ENCODE data around the gene IGSF11. TPM values are rescaled to one million over a fixed set of nuclear protein-coding genes. Genes with fewer than 3 reads are reported as not detected.

Gene IGSF11
- total and polyA plus RNA-seq, 2 of the 4 experiments (the other 2 are of a cell fraction) = 0.18 TPM; not detected in 1

GRCh38 chr3:119013951-119014350, 20.7 kb downstream of the IGSF11 start:
- DNase-seq (no peak), ATAC-seq (ENCODE audit: low read depth) (no peak)
- in situ Hi-C loops (cut with MboI; ENCODE audit: low sequenced_read_pairs) (no loop called here), dilution Hi-C loops (cut with HindIII; ENCODE audit: low sequenced_read_pairs, unreplicated experiment) (no loop called here), intact Hi-C loops (cut with micrococcal nuclease) (no loop called here)
- H3K4me2 ChIP-seq (ENCODE audit: low read depth, low read length) = no peak overlapping the region
- H3K4me3 ChIP-seq (ENCODE audit: insufficient read depth, low read depth, low read length) = no peak overlapping the region
- H3K18ac ChIP-seq (ENCODE audit: low read depth, low read length) = no peak overlapping the region
- H4K20me1 ChIP-seq (ENCODE audit: insufficient read depth, low read length) = no peaks in the 10 kb centered on the region
- no peak overlapping the region for H2BK15ac ChIP-seq (ENCODE audit: low read depth, low read length)
- no peak overlapping the region for H4K8ac ChIP-seq (ENCODE audit: low read depth in 2 of 2, low read length in 2 of 2)
- H2BK120ac ChIP-seq (ENCODE audit: low read depth, low read length) = no peak overlapping the region
- H4K5ac ChIP-seq (ENCODE audit: low read depth, low read length) = no peak overlapping the region
- no peaks in the 10 kb centered on the region for H3K79me1 ChIP-seq (ENCODE audit: low read depth in 1 of 2, low read length in 2 of 2)
- H3K14ac ChIP-seq (replicated peaks; ENCODE audit: low read depth, low read length) = no peak overlapping the region
- H2AK9ac ChIP-seq (replicated peaks; ENCODE audit: low read depth, low read length, poor library complexity) = no peak overlapping the region
- no peak overlapping the region for H3K23ac ChIP-seq (ENCODE audit: low read depth, low read length)
- no peak overlapping the region for H3K27ac ChIP-seq (ENCODE audit: insufficient read depth, low read length)
- no TSS peak for BruUV-seq (replicated peaks)
- no peak overlapping the region for H2AFZ ChIP-seq (replicated peaks; ENCODE audit: low read length, poor library complexity)
- WGBS, 2 experiments (ENCODE audit: extremely low coverage in 2 of 2, insufficient read length in 1 of 2) = no CpG with 5 or more reads among the region's 3 CpGs
- H3K9ac ChIP-seq (ENCODE audit: low read depth, low read length) = no peak overlapping the region
- no peaks in the 10 kb centered on the region for H3K36me3 ChIP-seq (ENCODE audit: control insufficient read depth, insufficient read depth, low read length)
- TF ChIP-seq SMC3 (IDR thresholded peaks at IDR 0.05; ENCODE audit: low read depth, low read length) (no peak), NFE2L2 (IDR thresholded peaks at IDR 0.05; ENCODE audit: low read depth, low read length) (no peak), CTCF (conservative IDR thresholded peaks at IDR 0.05; ENCODE audit: low read depth, low read length) (no peak), MAZ (IDR thresholded peaks at IDR 0.05; ENCODE audit: borderline replicate concordance, low read depth, low read length) (no peak), CEBPB (IDR thresholded peaks at IDR 0.05; ENCODE audit: low read depth, low read length) (no peak), POLR2A (IDR thresholded peaks at IDR 0.05; ENCODE audit: low read depth, low read length) (no peak), FOS (IDR thresholded peaks at IDR 0.05; ENCODE audit: low read depth, low read length) (no peak)
- H3K56ac ChIP-seq (ENCODE audit: extremely low read depth, insufficient read depth, low read length) = no peak overlapping the region
- no peaks in the 10 kb centered on the region; the same call in 1 of the 2 replicates for H3K9me1 ChIP-seq (ENCODE audit: insufficient read depth, low read length)
- no peak overlapping the region for H2BK20ac ChIP-seq (ENCODE audit: low read depth, low read length)
- ChIA-PET POLR2A (ENCODE audit: unreplicated experiment) (no interaction called here), CTCF (no interaction called here)
- H2BK5ac ChIP-seq (ENCODE audit: low read depth, low read length, poor library complexity, severe bottlenecking) = no peak overlapping the region
- H3K4ac ChIP-seq (ENCODE audit: low read depth, low read length) = no peak overlapping the region
- peaks cover 2% of the 10 kb centered on the region; the same call in 1 of the 2 replicates for H3K27me3 ChIP-seq (ENCODE audit: control insufficient read depth, insufficient read depth, low read length)
- H4K91ac ChIP-seq (ENCODE audit: insufficient read depth, low read depth, low read length) = no peak overlapping the region
- no peaks in the 10 kb centered on the region for H3K4me1 ChIP-seq (ENCODE audit: control insufficient read depth, insufficient read depth, low read length)
- no peak overlapping the region for H2AK5ac ChIP-seq (ENCODE audit: low read depth, low read length)
- no peaks in the 10 kb centered on the region for H3K9me3 ChIP-seq (ENCODE audit: control insufficient read depth, insufficient read depth, low read length)
